Spleen (tissue), 11 donors: ENCODE measurements around the gene GJC1. TPM values are rescaled to one million over a fixed set of nuclear protein-coding genes. Genes with fewer than 3 reads are reported as not detected.

ENCODE experiments used
- DNase-seq: peaks from one replicate; pipeline ENCODE4 v3.0.0-alpha.2; 2020
- H3K27ac ChIP-seq, 8 donors: fragments of 200-600 bp; sonication (generic) in 7 of 8; 1 replicate in 4 of 8; 2 replicates in 4 of 8; pipeline versions ENCODE4 v1.5.0 to v1.8.0; 2016 to 2021; ENCODE audit warnings: inconsistent platforms in 4 of 8, mild to moderate bottlenecking in 4 of 8, moderate library complexity in 1 of 8
- H3K27me3 ChIP-seq, 7 donors: fragments of 200-600 bp; sonication (generic) in 6 of 7; replicated peaks in 1 of 7; 1 replicate in 4 of 7; 2 replicates in 3 of 7; pipeline versions ENCODE4 v1.5.0 to v1.8.0; 2016 to 2021; ENCODE audit warnings: inconsistent platforms in 3 of 7, mild to moderate bottlenecking in 1 of 7
- H3K36me3 ChIP-seq, 6 donors: fragments of 200-600 bp; sonication (generic) in 5 of 6; 1 replicate in 4 of 6; 2 replicates in 2 of 6; pipeline versions ENCODE4 v1.5.0 to v1.8.0; 2016 to 2021; ENCODE audit warnings: inconsistent platforms in 2 of 6
- H3K4me1 ChIP-seq, 6 donors: fragments of 200-600 bp; sonication (generic) in 5 of 6; 1 replicate in 3 of 6; 2 replicates in 3 of 6; pipeline versions ENCODE4 v1.5.0 to v1.8.0; 2016 to 2021; ENCODE audit warnings: inconsistent platforms in 3 of 6
- H3K4me3 ChIP-seq, 8 donors: fragments of 200-600 bp; sonication (generic) in 7 of 8; 1 replicate in 4 of 8; 2 replicates in 4 of 8; pipeline versions ENCODE4 v1.5.0 to v1.8.0; 2016 to 2021; ENCODE audit warnings: inconsistent platforms in 4 of 8, mild to moderate bottlenecking in 4 of 8, moderate library complexity in 2 of 8
- H3K9me3 ChIP-seq, 8 donors: fragments of 200-600 bp; sonication (generic) in 7 of 8; 1 replicate in 4 of 8; 2 replicates in 4 of 8; pipeline versions ENCODE4 v1.5.0 to v1.8.0; 2016 to 2021; ENCODE audit warnings: inconsistent platforms in 4 of 8
- CTCF ChIP-seq, 11 experiments: fragments of 200-600 bp in 7 of 11; fragments of 450-650 bp in 4 of 11; sonication (generic) in 4 of 11; IDR thresholded peaks in 8 of 11; conservative IDR thresholded peaks in 3 of 11; 1 replicate in 7 of 11; 2 replicates in 4 of 11; pipeline versions ENCODE4 v1.4.0 to v1.8.0; 2016 to 2021; ENCODE audit warnings: antibody characterized with exemption in 11 of 11, inconsistent platforms in 4 of 11, mild to moderate bottlenecking in 1 of 11
- POLR2A ChIP-seq, 3 donors: fragments of 450-650 bp; IDR thresholded peaks; one replicate each; pipeline ENCODE4 v1.5.1; 2017; ENCODE audit warnings: antibody characterized with exemption in 3 of 3, mild to moderate bottlenecking in 1 of 3
- POLR2AphosphoS5 ChIP-seq, 3 donors: sonication (generic); formaldehyde crosslinking; IDR thresholded peaks; one replicate each; pipeline ENCODE4 v1.5.1; 2017; ENCODE audit warnings: antibody characterized with exemption in 3 of 3
- WGBS, 5 donors: extraction: QIAGEN DNeasy Blood & Tissue Kit in 3 of 5; methylation state at CpG; one replicate each; pipeline versions ENCODE4 v1.1.5 to v1.1.7; 2013 to 2018; 5-methylcytosine and 5-hydroxymethylcytosine counted together
- intact Hi-C: fragments of 100-400 bp; cut with DNase I; formaldehyde crosslinking; loops from one replicate; pipeline ENCODE4 v1.15.0; 2023; ENCODE audit warnings: low total_unique reads
- polyA plus RNA-seq, 3 donors: library from polyadenylated mRNA; stranded (reverse); fragments of 200-250 nt; gene quantifications; one replicate each; pipeline ENCODE4 v1.2.1, GENCODE V29; 2013
- total RNA-seq, 7 donors: library from RNA; depleted of rRNA in 3 of 7; stranded (reverse); fragments of >200 nt in 3 of 7; fragmentation: NEBNext Ultra II Directional in 4 of 7; extraction: Animal tissue kit (Norgen Biotek cat#: 25700) in 4 of 7; gene quantifications; one replicate each; pipeline versions ENCODE4 v1.1.0 to v1.2.1, GENCODE V29; 2016 to 2021
- donor health status: healthy with polysubstance abuse.
- donor health status: DM: no; HTN: no; CAD: no; lungs with moderate emphysema.
- donor health status: DM: no; HTN: no; CAD: no.
- donor health status: Bipolar disorder and iron deficiency.
- donor health status: healthy.
- donor health status: DM: no; HTN: no; CAD: no.
- donor health status: DM: yes; HTN: yes; CAD: no.

GJC1 gene
- total and polyA plus RNA-seq, 10 donors, result 0.41 to 1.8 (median 0.83) TPM

DNA sequence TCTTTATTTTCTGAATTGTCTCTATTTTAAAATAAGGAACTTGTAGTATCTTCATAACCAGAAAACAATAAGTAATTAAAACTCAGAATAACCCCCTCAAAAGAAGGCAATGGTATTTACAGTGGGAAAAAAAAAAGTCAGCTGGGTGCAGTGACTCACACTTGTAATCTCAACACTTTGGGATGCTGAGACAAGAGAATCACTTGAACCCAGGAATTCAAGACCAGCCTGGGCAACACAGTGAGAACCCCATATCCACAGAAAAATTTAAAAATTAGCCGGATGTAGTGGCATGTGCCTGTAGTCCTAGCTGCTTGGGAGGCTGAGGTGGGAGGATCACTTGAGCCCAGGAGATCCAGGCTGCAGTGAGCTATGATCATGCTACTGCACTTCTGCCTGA lies 37.8 kb downstream of the GJC1 start:
- DNase-seq, result no peak

DNA sequence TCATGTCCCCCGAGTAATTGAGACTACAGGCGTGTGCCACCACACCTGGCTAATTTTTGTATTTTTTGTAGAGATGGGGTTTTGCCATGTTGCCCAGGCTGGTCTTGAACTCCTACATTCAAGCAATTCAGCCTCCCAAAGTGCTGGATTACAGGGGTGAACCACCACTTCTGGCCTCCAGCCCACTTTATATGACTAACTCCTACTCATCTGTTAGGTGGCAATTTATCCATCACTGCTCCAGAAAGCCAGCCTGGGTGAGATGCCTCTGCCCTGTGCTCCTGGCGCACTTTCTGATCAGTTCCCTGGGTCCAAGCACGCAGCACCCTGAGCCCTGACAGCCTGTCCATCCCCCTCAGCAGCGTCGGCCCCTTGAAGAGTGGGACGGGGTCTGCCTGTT lies 41.9 kb downstream of the GJC1 start:
- Histone ChIP-seq H3K9me3 (no peaks in the 10 kb centered on the region), H3K4me1 (no peaks in the 10 kb centered on the region), H3K4me3 (no peak overlapping the region), H3K36me3 (no peaks in the 10 kb centered on the region), H3K27me3 (peaks cover 0 to 13% (median 0%) of the 10 kb centered on the region in 7 donors), H3K27ac (no peak overlapping the region)
- WGBS, 5 donors, result 86 to 95% (median 87%) methylated on average over 7 of the region's 7 CpGs
- intact Hi-C loops, result no loop called here
- TF ChIP-seq CTCF (IDR thresholded peaks at IDR 0.05 in 8 of 11, conservative IDR thresholded peaks at IDR 0.05 in 3 of 11), result no peak
- TF ChIP-seq POLR2AphosphoS5 (IDR thresholded peaks at IDR 0.05), result no peak
- no peak for TF ChIP-seq POLR2A (IDR thresholded peaks at IDR 0.05)
- DNase-seq, result peak; percentile 39

More for the DNA sequence above, 37.8 kb downstream of the GJC1 start:
- intact Hi-C loops, result no loop called here
- 88 to 100% (median 95%) methylated on average over 1 of the region's 1 CpG for WGBS, 5 donors
- no peaks in the 10 kb centered on the region for H3K36me3 ChIP-seq
- H3K4me3 ChIP-seq, result no peak overlapping the region
- H3K4me1 ChIP-seq, result peaks cover 0 to 11% (median 4%) of the 10 kb centered on the region in 6 donors
- TF ChIP-seq POLR2AphosphoS5 (IDR thresholded peaks at IDR 0.05) (no peak), POLR2A (IDR thresholded peaks at IDR 0.05) (no peak), CTCF (IDR thresholded peaks at IDR 0.05 in 8 of 11, conservative IDR thresholded peaks at IDR 0.05 in 3 of 11) (no peak)
- H3K9me3 ChIP-seq, result no peaks in the 10 kb centered on the region
- peaks cover 0 to 5% (median 0%) of the 10 kb centered on the region in 7 donors for H3K27me3 ChIP-seq
- H3K27ac ChIP-seq, result no peak overlapping the region

DNA sequence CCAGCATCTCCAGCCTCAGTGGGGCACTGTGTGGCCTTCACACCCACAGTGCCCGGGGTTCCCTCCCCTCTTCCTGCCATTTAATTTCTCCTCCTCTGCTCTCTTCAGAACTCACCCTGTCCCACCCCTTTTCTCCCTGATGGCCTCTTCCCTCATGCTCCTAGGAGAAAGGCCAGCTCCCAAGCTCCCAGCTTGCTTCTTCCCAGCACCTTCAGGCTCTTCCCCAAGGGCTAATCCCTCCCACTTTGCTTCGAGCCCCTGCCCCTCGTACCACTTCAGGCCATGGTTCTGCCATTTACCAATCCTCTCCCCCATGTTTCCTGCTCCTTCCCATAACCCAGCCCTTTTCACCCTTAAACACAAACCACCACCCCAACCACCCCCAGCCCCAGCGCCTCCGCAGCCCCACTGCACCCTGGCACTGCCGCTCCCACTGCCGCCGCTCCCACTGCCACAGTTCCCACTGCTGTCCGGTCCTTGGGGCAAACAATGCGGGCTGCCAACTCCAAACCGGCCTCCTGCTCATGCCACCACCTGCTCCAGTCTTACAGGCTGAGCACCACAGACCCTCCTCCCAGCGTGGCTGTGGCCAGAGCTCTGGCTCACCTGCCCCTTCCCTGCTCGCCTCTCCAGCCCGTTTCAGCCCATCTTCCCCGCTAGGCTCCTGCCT lies 42.7 kb downstream of the GJC1 start:
- WGBS, 5 donors, result 83 to 90% (median 83%) methylated on average over 15 of the region's 15 CpGs

More for the DNA sequence above, 42.7 kb downstream of the GJC1 start:
- peaks cover 0 to 13% (median 0%) of the 10 kb centered on the region in 7 donors for H3K27me3 ChIP-seq
- H3K4me3 ChIP-seq, result no peak overlapping the region
- H3K36me3 ChIP-seq, result no peaks in the 10 kb centered on the region
- intact Hi-C loops, result no loop called here
- H3K27ac ChIP-seq, result no peak overlapping the region
- no peaks in the 10 kb centered on the region for H3K9me3 ChIP-seq
- peaks cover 0 to 3% (median 0%) of the 10 kb centered on the region in 6 donors for H3K4me1 ChIP-seq
- TF ChIP-seq POLR2AphosphoS5 (IDR thresholded peaks at IDR 0.05) (no peak), CTCF (IDR thresholded peaks at IDR 0.05 in 8 of 11, conservative IDR thresholded peaks at IDR 0.05 in 3 of 11) (no peak), POLR2A (IDR thresholded peaks at IDR 0.05) (no peak)
- DNase-seq, result peak; percentile 64
